Upper lobe of left lung (tissue), 6 donors: ENCODE data around the gene CERKL. TPM values are rescaled to one million over a fixed set of nuclear protein-coding genes. Genes with fewer than 3 reads are reported as not detected.

Experiments
- ATAC-seq, 2 donors: fragments of 200-7000 bp; cut with Tn5 transposase; one replicate each; pipeline ENCODE4 v1.9.1; 2022; ENCODE audit warnings: mild to moderate bottlenecking in 2 of 2, moderate library complexity in 2 of 2; ENCODE audit not compliant: low FRiP score in 2 of 2
- DNase-seq, 2 donors: peaks; one replicate each; pipeline ENCODE4 v3.0.0-alpha.2; 2019 to 2020
- H3K27ac ChIP-seq, 4 donors: fragments of 200-600 bp; sonication (generic); one replicate each; pipeline ENCODE4 v1.5.1; 2016 to 2019
- H3K27me3 ChIP-seq, 4 donors: fragments of 200-600 bp; sonication (generic); one replicate each; pipeline ENCODE4 v1.5.1; 2017 to 2019
- H3K36me3 ChIP-seq, 4 donors: fragments of 200-600 bp; sonication (generic); one replicate each; pipeline ENCODE4 v1.5.1; 2016 to 2019
- H3K4me1 ChIP-seq, 4 donors: fragments of 200-600 bp; sonication (generic); one replicate each; pipeline ENCODE4 v1.5.1; 2018 to 2019
- H3K4me3 ChIP-seq, 4 donors: fragments of 200-600 bp; sonication (generic); one replicate each; pipeline ENCODE4 v1.5.1; 2017 to 2019; ENCODE audit warnings: mild to moderate bottlenecking in 2 of 4, moderate library complexity in 1 of 4
- H3K9me3 ChIP-seq, 4 donors: fragments of 200-600 bp; sonication (generic); one replicate each; pipeline ENCODE4 v1.5.1; 2018 to 2019
- EP300 ChIP-seq, 4 donors: sonication (generic); formaldehyde crosslinking; IDR thresholded peaks; one replicate each; pipeline ENCODE4 v1.5.1; 2017; ENCODE audit warnings: antibody characterized with exemption in 4 of 4, control low read depth in 2 of 4
- POLR2A ChIP-seq, 4 donors: fragments of 450-650 bp; IDR thresholded peaks; one replicate each; pipeline ENCODE4 v1.5.1; 2016 to 2017; ENCODE audit warnings: antibody characterized with exemption in 4 of 4, mild to moderate bottlenecking in 2 of 4
- POLR2AphosphoS5 ChIP-seq, 2 donors: sonication (generic); formaldehyde crosslinking; IDR thresholded peaks; one replicate each; pipeline ENCODE4 v1.5.1; 2017; ENCODE audit warnings: antibody characterized with exemption in 2 of 2
- WGBS, 2 donors: methylation state at CpG; one replicate each; pipeline ENCODE4 v1.1.5; 2017 to 2018; 5-methylcytosine and 5-hydroxymethylcytosine counted together
- total RNA-seq, 6 donors: library from RNA; depleted of rRNA in 4 of 6; stranded (reverse); fragments of >200 nt in 4 of 6; gene quantifications; one replicate each; pipeline versions ENCODE4 v1.1.0 to v1.2.1, GENCODE V29; 2016 to 2021
- TF ChIP-seq, protein P1 (sequence below), 6 experiments: fragments of 450-650 bp in 4 of 6; fragments of 200-600 bp in 2 of 6; sonication (generic) in 2 of 6; IDR thresholded peaks; one replicate each; pipeline ENCODE4 v1.5.1; 2016 to 2019; ENCODE audit warnings: antibody characterized with exemption in 6 of 6
- donor health status: DM: no; HTN: no; CAD: no; lungs with moderate emphysema.
- donor health status: DM: no; HTN: yes; CAD: no; lungs with severe emphysema.

CERKL gene
- total RNA-seq, 6 donors from 2014 or later = 0.37 to 23.1 (median 1.7) TPM; not detected in 1

DNA sequence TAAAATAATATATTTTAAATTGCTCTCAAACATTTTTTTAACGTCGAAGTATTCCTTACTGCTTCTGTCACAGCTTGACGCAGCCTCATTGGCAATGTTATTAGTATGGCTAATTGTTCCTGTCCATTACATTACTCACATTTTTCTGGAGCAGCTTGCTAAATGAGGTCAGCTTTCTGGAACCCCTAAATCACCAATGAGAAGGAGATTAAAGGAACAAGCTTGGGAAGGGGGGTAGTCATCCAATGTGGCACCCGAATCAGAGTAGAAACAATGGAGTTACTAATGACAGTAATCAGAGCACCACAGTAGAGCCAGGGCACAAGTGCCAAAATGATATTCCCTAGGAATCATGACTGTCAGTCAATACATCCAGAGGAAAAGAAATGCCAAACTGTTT lies 18.3 kb upstream of the CERKL start:
- H3K27ac ChIP-seq = no peak overlapping the region
- WGBS, 2 donors = 34 to 38% methylated on average over 4 of the region's 4 CpGs
- peaks cover 0 to 25% (median 12%) of the 10 kb centered on the region in 4 donors for H3K27me3 ChIP-seq
- H3K4me1 ChIP-seq = peaks cover 0 to 5% (median under 1%) of the 10 kb centered on the region in 4 donors
- no peak overlapping the region for H3K4me3 ChIP-seq
- no peaks in the 10 kb centered on the region for H3K9me3 ChIP-seq
- ATAC-seq (no peak), DNase-seq (no peak)
- TF ChIP-seq EP300 (IDR thresholded peaks at IDR 0.05) (no peak), POLR2A (IDR thresholded peaks at IDR 0.05) (no peak), POLR2AphosphoS5 (IDR thresholded peaks at IDR 0.05) (no peak)
- TF ChIP-seq, protein P1, sequence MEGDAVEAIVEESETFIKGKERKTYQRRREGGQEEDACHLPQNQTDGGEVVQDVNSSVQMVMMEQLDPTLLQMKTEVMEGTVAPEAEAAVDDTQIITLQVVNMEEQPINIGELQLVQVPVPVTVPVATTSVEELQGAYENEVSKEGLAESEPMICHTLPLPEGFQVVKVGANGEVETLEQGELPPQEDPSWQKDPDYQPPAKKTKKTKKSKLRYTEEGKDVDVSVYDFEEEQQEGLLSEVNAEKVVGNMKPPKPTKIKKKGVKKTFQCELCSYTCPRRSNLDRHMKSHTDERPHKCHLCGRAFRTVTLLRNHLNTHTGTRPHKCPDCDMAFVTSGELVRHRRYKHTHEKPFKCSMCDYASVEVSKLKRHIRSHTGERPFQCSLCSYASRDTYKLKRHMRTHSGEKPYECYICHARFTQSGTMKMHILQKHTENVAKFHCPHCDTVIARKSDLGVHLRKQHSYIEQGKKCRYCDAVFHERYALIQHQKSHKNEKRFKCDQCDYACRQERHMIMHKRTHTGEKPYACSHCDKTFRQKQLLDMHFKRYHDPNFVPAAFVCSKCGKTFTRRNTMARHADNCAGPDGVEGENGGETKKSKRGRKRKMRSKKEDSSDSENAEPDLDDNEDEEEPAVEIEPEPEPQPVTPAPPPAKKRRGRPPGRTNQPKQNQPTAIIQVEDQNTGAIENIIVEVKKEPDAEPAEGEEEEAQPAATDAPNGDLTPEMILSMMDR (IDR thresholded peaks at IDR 0.05) = no peak
- no peaks in the 10 kb centered on the region for H3K36me3 ChIP-seq

DNA sequence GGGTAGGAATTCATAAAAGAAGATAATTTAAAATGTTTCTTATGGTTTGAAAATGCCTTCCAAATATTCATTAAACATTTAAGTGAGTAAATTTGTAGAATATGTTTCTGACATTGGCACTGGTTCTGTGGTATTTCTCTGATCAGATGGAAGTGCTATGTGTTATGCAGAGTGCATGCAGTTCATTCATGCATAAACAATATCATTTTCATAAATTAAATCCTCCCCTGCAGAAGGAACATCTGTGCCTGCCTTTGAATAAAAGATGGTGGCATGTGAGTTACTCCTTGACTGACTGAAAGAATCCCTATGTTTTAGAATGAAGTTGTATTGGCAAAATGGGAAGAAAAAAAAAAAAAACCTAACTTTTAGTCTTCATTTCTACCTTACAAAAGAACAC lies 17.6 kb upstream of the CERKL start:
- Histone ChIP-seq H3K27me3 (peaks cover 0 to 20% (median 8%) of the 10 kb centered on the region in 4 donors), H3K4me3 (no peak overlapping the region), H3K4me1 (peaks cover 0 to 4% (median 0%) of the 10 kb centered on the region in 4 donors), H3K36me3 (no peaks in the 10 kb centered on the region), H3K27ac (no peak overlapping the region), H3K9me3 (no peaks in the 10 kb centered on the region)
- ATAC-seq = no peak
- no peak for DNase-seq
- no peak for TF ChIP-seq EP300 (IDR thresholded peaks at IDR 0.05)
- TF ChIP-seq POLR2AphosphoS5 (IDR thresholded peaks at IDR 0.05) = no peak
- no peak for TF ChIP-seq POLR2A (IDR thresholded peaks at IDR 0.05)
- TF ChIP-seq, protein P1 (IDR thresholded peaks at IDR 0.05) = no peak

DNA sequence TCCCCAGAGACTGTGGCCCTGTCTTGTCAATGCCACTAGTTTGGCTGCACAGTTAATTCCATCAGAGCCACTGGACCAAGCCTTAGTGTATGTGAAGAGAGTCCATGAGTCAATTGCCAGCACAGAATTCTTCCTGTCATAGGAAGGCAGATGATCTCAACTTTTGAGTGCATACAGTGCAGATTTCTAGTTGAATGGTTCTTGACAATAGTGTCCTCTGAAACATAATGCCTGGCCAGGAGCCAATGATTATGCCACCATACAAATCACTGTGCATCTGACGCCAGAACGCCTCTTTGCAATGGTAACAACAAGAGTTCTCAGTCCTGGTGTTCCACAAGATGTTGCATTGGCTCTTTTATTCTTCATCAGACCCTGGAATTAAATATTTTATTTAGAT lies 16.3 kb upstream of the CERKL start:
- no peaks in the 10 kb centered on the region for H3K36me3 ChIP-seq
- H3K9me3 ChIP-seq = no peaks in the 10 kb centered on the region
- no peak overlapping the region for H3K27ac ChIP-seq
- WGBS, 2 donors = 52 to 59% methylated on average over 2 of the region's 2 CpGs
- no peak for DNase-seq
- no peak overlapping the region for H3K4me3 ChIP-seq
- peaks cover 0 to 8% (median 2%) of the 10 kb centered on the region in 4 donors for H3K27me3 ChIP-seq
- no peak for ATAC-seq
- H3K4me1 ChIP-seq = peaks cover 0 to 4% (median 0%) of the 10 kb centered on the region in 4 donors
- TF ChIP-seq POLR2A (IDR thresholded peaks at IDR 0.05) (no peak), EP300 (IDR thresholded peaks at IDR 0.05) (no peak), POLR2AphosphoS5 (IDR thresholded peaks at IDR 0.05) (no peak)
- TF ChIP-seq, protein P1 (IDR thresholded peaks at IDR 0.05) = no peak

DNA sequence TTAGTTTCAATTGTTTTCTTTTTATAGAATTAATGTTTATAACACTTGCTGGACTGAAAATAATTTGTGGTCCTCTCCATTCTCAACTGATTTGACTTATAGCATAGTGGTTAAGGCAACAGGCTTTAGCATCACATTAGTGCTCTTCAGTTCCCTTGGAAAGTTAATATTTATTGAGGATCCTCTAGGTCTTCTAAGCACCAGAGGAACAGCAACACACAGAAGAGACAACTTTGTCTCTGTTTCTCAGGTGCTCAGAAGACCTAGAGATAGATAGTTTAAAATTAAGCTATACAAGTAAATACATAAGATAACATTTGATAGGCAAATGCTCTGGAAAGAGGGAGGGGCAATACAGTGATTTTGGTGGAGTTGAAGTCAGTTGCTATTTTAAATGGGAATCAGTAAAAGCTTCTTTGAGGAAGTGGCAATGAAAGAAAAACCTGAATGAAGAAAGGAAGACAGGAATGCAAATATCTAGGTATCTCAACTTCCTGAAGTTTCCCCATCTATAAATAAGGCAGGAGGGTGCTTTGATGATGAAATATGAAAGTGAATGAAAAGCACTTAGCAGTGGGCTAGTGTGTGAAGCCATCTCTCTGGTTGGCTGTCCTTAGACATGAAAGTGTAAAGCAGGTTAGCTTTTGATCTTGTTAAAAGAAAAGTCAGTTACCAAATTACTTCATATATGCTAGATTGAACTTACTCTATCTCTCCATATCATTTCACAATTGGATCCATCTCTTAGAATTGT lies 15.5 kb upstream of the CERKL start:
- no peaks in the 10 kb centered on the region for H3K36me3 ChIP-seq
- no peaks in the 10 kb centered on the region for H3K4me1 ChIP-seq
- no peaks in the 10 kb centered on the region for H3K9me3 ChIP-seq
- ATAC-seq (no peak), DNase-seq (no peak)
- TF ChIP-seq EP300 (IDR thresholded peaks at IDR 0.05) = no peak
- TF ChIP-seq POLR2A (IDR thresholded peaks at IDR 0.05) = no peak
- TF ChIP-seq, protein P1 (IDR thresholded peaks at IDR 0.05) = no peak
- no peak for TF ChIP-seq POLR2AphosphoS5 (IDR thresholded peaks at IDR 0.05)
- peaks cover 0 to under 1% (median 0%) of the 10 kb centered on the region in 4 donors for H3K27me3 ChIP-seq
- H3K4me3 ChIP-seq = no peak overlapping the region
- no peak overlapping the region for H3K27ac ChIP-seq

DNA sequence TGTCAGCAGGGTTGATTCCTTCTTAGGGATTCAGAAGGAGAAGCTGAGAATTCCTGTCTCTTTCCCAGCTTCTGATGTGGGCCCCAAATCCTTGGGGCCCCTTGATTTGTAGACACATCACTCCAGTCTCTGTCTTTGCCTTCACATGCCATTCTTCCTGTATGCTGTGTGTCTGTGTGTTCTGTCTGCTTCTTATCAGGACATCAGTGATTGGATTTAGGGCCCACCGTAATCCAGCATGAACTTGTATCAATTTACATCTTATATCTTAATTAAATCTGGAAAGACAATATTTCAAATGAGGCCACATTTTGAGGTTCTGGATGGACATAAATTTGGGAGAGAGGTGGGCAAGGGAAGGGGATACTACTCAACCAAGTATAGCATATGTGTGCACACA lies 13.7 kb upstream of the CERKL start:
- no peak for ATAC-seq
- no peak for DNase-seq
- TF ChIP-seq POLR2AphosphoS5 (IDR thresholded peaks at IDR 0.05) (no peak), EP300 (IDR thresholded peaks at IDR 0.05) (no peak)
- TF ChIP-seq, protein P1 (IDR thresholded peaks at IDR 0.05) = no peak
- H3K27ac ChIP-seq = no peak overlapping the region
- no peaks in the 10 kb centered on the region for H3K4me1 ChIP-seq
- H3K4me3 ChIP-seq = no peak overlapping the region
- WGBS, 2 donors = 88 to 90% methylated on average over 1 of the region's 1 CpG
- H3K9me3 ChIP-seq = peaks cover 0 to 8% (median 0%) of the 10 kb centered on the region in 4 donors
- H3K36me3 ChIP-seq = no peaks in the 10 kb centered on the region
- no peaks in the 10 kb centered on the region for H3K27me3 ChIP-seq
